Activated CD8-positive, alpha-beta memory T cell treated with anti-CD3 and anti-CD28 coated beads, Interleukin-2, amount 50 U/mL, for 4 hours (primary cell): ENCODE measurements around the gene KCTD12.
"Not testable (repeated sequence)": the region's sequence is repeated elsewhere in the genome, so short reads cannot be mapped to it uniquely, and the experiment has no call there.

Source experiments
- DNase-seq: peaks from one replicate; pipeline ENCODE4 v3.0.0-alpha.2; 2020

Gene KCTD12

GRCh38 chr13:76886292-76887075, at the start of gene KCTD12:
TSS of gene KCTD12 (minus strand) at chr13:76886405. CDS start at chr13:76886148, 257 bp downstream.
- DNase-seq = peak; percentile 91

DNA sequence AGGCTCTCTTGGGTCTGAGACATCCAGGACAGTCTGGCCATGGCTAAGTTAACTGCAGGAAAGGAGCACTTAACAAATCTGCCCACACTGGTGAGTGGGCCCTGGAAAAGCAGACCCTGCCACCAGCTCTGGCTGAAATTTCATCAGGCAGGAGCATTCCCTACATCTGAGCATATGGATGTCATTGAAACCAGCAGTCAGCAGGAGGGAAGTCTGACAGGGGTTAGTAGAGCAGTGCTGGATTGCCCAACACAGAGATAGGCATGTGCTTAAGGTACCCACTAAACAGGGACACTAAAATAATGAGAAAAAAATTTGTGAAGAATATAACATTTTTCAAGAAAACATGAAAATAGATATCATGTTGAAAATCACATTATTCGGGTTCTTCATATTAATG, 48.5 kb upstream of the KCTD12 start:
- no peak for DNase-seq

- no peak for DNase-seq
These were observed 45.9 kb upstream of the KCTD12 start for GRCh38 chr13:76932076-76932475.

DNA sequence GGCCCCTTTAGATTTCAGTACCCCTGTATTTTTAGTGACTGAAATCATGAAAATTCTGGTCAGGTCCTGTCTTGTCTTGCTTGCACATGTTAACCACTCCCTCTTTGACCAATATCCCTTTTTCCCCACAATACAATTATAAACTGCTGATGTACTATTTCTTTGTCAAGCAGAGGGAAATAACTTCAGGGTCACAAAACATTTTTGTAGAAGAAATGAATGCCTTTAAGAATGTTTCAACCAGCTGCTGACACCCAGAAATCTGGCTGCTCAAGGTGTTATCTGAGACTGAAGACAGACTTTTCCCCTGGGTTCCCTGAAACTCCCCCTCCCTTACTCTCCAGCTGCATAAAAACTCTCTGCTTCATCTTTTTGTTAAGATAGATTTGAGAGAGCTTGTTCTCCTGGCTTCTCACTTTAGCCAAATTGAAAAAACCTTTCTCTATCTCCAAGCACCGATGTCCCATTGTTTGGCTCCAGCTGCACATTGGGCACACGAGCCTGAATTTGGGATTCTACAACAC, 43.7 kb upstream of the KCTD12 start:
- no peak for DNase-seq

DNA sequence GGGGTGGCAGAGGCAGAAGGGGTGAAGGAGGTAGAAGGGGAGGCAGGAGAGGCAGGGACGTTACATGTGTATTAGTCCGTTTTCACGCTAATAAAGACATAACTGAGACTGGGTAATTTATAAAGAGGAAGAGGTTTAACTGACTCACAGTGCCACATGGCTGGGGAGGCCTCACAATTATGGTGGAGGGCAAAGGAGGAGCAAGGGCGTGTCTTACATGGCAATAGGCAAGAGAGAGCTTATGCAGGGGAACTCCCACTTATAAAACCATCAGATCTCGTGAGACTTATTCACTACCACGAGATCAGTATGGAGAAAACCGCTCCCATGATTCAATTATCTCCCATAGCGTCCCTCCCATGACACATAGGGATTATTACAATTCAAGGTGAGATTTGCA, 43.1 kb upstream of the KCTD12 start:
- DNase-seq = no peak

DNA sequence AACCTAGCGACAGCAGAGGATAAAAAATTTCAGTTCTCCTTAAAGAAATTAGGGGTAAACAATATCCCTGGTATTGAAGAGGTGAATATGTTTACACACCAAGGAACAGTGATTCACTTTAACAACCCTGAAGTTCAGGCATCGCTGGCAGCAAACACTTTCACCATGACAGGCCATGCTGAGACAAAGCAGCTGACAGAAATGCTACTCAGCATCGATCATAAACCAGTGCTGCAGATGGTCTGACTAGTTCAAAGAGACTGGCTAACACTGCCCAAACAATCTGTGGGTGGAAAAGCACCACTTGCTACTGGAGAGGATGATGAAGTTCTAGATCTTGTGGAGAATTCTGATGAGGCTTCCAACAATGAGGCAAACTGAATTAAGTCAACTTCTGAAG, 42.3 kb upstream of the KCTD12 start:
- DNase-seq = no peak

DNA sequence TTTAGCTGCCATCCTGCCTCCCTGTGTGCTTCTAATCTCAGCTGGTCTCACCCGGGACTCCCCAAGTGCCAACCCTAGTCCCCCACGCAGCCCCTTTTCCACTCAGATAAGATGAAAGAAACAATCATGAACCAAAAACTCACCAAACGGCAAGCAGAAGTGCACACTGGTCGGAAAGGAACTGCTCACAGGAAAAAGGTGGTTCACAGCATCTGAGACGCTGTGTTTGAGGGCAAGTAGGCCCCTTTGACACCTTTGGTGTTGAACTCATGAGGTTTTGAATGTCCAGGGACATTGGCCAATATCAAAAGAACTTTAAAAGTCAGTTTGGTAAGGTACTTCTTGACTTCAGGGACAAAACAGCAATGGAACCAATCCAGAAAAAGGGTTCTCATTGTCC, 41.8 kb upstream of the KCTD12 start:
- no peak for DNase-seq

- DNase-seq = no peak
These were observed 38.9 kb upstream of the KCTD12 start for GRCh38 chr13:76925115-76925514.

DNA sequence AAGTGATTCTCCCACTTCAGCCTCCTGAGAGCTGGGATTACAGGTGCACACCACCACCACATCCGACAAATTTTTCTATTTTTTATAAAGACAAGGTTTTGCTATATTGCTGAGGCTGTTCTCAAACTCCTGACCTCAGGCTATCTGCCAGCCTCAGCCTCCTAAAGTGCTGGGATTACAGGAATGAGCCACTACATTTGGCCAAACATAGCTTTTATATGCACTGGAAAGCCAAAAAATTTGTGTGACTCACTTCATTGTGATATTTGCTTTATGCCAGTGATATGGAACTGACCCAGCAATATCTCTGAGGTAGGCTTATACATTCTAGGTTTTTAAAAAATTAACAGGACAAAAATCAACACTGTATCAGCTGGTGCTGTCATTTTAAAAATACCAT, 35.3 kb upstream of the KCTD12 start:
- no peak for DNase-seq

DNA sequence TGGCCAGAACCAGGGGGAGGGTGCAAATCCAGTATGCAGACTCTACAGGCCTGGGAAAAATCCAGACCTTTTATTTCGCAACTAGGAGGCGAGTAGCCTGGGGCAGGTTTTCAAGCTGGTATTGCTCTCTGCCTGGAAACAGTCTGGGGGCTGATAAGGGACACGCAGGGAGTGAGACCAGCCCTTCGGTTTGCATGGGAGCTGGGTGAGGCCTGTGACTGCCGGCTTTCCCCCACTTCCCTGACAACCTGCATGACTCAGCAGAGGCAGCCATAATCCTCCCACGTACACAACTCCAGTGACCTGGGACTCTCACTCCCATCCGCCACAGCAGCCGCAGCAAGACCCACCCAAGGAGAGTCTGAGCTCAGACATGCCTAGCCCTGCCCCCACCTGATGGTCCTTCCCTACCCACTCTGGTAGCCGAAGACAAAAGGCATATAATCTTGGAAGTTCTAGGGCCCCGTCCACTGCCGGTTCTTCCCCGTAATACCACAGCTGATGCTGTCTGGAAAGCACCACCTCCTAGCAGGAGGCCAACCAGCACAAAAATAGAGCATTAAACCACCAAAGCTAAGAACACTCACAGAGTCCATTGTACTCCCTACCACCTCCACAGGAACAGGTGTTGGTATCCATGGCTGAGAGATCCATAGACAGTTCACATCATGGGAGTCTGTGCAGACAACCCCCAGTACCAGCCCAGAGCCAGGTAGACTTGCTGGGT, 31.7 kb upstream of the KCTD12 start:
- DNase-seq = not testable (repeated sequence)

DNA sequence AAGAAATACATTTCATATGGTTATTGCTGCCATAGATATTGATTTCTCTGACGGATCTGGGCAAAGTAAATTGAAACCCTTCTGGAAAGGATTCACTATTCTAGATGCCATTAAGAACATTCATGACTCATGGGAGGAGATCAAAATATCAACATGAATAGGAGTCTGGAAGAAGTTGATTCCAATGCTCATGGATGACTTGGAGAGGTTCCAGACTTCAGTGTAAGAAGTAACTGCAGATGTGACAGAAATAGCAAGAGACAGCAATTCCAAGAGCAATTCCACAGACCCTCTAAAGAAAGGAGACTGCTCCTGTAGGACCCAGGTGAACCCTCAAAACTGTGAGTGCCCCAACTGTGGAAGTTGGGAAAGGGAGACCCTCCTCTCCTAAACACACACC, 30.9 kb upstream of the KCTD12 start:
- no peak for DNase-seq

DNA sequence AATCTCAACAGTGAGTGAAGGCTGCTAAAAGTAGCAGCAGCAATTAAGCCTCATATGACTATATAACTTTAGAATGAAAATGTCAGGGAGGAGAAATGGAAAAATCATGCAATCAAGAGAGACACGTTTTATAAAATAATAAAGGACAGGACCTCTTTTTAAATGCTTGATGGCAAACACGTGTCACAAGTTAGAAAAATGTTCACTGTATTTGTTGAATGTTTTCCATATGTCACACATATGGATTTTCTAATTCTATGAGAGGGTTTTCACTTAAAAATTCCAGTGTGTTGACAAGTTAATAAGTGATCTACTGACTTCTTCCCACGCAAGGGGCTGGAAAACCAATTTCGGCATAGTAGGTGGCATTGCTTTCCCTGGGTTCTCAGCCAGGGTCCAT, 27.7 kb upstream of the KCTD12 start:
- no peak for DNase-seq

- DNase-seq = no peak
These were observed 26.3 kb upstream of the KCTD12 start for GRCh38 chr13:76912476-76912875.

GRCh38 chr13:76904507-76904906, 18.3 kb upstream of the KCTD12 start:
- DNase-seq = no peak

- DNase-seq = peak; percentile 70
These were observed 17.4 kb upstream of the KCTD12 start for GRCh38 chr13:76903544-76904162.

GRCh38 chr13:76899066-76899465, 12.9 kb upstream of the KCTD12 start:
- DNase-seq = not testable (repeated sequence)

DNA sequence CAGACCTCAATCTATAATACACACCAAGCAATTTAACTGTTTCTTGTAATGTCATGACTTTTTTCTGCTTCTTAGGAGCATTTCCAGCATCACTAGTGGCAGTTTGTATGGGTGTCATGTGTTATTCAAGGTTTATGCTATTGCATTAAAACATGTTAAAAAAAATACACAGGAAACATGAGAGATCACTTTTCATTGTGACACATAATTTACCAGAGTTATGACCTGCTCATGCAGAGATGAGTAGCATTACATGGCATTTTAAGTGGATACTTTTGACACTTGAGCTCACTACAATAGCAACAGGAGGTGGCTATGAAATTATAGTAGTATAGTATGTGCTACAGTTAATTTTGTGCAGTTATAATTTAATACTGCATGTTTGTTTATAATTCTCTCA, 11.0 kb upstream of the KCTD12 start:
- DNase-seq = not testable (repeated sequence)

GRCh38 chr13:76894401-76895110, 8.4 kb upstream of the KCTD12 start:
- no peak for DNase-seq

DNA sequence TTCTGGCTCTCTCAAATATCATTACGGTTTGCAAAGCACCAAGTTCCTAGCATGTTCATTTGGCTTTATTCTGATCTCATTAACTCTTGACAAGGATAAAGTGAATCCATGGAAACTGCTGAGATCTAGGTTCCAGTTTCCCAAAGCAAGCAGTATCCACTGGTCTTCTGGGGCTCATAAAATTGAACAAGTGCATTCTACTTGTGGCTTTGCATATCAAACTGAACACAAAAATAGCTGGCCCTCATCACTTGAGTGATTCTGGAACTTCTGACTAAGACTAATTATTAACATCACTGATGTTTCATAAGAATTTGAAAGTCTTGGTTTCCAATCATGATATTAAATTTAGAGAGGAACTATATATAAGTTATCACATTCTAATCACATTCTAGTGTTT, 6.3 kb upstream of the KCTD12 start:
- DNase-seq = no peak

DNA sequence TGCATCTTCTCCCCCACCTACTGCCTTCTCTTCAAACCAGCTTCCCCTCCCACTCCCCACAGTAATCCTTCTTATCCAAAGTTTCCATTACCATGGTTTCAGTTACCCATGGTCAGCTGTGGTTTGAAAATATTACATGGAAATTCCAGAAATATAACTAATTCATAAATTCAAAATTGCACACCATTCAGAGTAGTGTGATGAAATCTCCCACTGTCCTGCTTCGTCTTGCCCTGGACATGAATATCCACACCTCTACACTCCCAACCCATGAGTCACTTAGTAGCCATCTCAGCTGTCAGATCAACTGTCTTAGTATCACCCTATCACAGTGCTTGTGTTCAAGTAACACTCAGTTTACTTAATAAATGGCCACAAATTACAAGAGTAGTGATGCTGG, 3.8 kb upstream of the KCTD12 start:
- DNase-seq = no peak

GRCh38 chr13:76889254-76889653, 3.0 kb upstream of the KCTD12 start:
- DNase-seq = no peak

GRCh38 chr13:76888421-76888820, 2.2 kb upstream of the KCTD12 start:
- DNase-seq = no peak

DNA sequence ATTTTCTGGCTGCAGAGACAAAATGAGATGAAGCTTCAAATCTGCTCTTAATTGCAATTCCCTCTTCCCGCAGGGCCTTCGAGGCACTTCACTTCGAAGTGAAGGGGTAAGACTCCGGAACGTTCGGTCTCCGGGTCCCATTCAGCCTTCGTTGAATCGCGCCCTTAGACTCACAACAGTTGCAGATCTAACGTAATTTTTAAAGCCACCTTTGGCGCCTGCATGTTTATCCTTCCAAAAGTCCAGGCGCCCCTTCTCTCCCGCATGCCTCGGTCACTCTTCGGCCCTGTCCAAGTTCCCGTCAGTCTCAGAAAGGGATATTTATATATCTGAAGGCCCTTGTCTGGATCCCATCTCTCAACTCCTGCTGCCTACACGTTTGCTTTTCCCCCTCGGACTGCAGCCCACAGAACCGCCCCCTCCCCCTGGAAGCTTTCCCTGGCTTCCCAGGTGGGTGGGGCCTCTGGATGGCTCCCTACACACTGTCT, 915 bp upstream of the KCTD12 start:
- DNase-seq = no peak
